HG03097 (cell line): ENCODE measurements around the gene ALOX15B.

Experiments
- ATAC-seq: cut with Tn5 transposase; IDR thresholded peaks from one replicate; pipeline ENCODE4 v1.9.1; 2021; ENCODE audit not compliant: unreplicated experiment, low FRiP score

The ALOX15B gene

GRCh38 chr17:8032442-8032841 lies 6.4 kb upstream of the ALOX15B start:
- no peak for ATAC-seq

- ATAC-seq, result no peak
These were observed 831 bp downstream of the ALOX15B start for GRCh38 chr17:8039611-8040168.

GRCh38 chr17:8041249-8041928 lies 2.5 kb downstream of the ALOX15B start:
- no peak for ATAC-seq

DNA sequence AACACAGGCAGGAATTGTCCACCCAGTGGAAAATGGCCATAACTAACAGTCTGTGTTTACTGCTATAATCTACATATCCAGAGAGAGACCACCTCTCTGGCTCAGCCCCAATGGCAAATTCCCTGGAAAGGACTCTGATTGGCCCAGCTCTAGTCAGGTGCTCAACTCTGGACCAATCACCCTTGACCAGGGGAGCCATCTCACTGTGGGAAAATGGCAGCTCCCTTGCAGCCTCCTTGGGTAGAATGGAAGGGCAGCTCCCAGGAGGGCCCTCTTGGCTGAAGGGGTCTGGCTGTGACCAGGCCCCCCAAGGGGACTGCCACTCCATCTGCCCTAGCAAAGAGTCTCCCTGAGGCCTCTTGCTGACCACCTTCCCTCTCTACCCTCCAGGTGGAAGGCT lies 3.1 kb downstream of the ALOX15B start:
- ATAC-seq, result no peak

GRCh38 chr17:8044819-8045810 lies 6.3 kb downstream of the ALOX15B start:
- no peak for ATAC-seq

DNA sequence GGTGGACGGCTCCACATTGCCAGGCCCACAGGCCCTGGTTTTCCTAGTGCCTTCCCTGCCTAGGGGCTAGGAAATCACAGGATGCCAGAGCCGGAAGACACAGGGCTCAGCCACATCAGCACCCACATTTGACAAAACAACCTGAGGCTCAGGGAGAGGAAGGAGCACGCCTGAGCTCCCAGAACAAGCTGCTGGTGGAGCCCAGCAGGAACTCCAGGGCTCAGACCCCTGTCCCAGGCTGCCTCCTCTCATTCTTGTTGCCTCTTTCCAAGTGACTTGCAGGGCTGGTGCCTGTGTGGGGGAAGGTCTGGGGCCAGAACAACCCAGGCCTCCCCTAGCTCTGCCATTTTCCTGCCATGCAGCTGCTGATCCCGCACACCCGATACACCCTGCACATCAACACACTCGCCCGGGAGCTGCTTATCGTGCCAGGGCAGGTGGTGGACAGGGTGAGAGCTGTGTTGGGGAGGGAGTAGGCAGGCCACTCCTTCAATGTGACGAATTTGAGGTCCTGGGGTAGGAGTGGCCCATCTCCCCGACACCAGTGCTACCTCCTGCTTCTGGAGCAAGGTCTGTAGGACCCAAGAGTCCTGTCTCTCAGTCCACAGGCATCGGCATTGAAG lies 7.6 kb downstream of the ALOX15B start:
- ATAC-seq, result no peak

- ATAC-seq, result no peak
These were observed 8.3 kb downstream of the ALOX15B start for GRCh38 chr17:8046929-8047768.

DNA sequence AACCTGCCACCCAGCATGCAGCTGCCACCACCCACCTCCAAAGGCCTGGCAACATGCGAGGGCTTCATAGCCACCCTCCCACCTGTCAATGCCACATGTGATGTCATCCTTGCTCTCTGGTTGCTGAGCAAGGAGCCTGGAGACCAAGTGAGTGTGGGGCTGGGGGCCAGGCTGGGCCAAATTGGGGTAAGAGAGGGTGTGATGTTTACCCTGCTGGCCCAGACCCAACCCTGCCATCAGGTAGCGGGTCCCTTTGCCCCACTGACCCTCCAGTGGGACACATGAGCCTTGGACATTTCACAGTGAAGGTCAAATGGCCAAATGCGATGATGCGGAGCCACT lies 8.9 kb downstream of the ALOX15B start:
- no peak for ATAC-seq

DNA sequence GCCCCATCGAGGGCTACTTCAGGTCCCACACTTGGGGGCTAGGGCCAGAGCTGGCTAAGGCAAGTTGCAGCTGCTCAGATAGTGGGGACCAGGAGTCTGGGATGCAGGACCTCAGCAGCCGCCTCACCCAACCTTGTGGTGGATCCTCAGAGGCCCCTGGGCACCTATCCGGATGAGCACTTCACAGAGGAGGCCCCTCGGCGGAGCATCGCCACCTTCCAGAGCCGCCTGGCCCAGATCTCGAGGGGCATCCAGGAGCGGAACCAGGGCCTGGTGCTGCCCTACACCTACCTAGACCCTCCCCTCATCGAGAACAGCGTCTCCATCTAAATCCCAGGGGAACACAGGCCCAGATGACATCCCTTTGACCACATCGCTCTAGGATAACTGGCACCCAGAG lies 9.4 kb downstream of the ALOX15B start:
- no peak for ATAC-seq

GRCh38 chr17:8048736-8049135 lies 9.9 kb downstream of the ALOX15B start:
- ATAC-seq, result no peak

GRCh38 chr17:8051831-8052230 lies 13.0 kb downstream of the ALOX15B start:
- ATAC-seq, result no peak

GRCh38 chr17:8052256-8053252 lies 13.7 kb downstream of the ALOX15B start:
- ATAC-seq, result no peak

DNA sequence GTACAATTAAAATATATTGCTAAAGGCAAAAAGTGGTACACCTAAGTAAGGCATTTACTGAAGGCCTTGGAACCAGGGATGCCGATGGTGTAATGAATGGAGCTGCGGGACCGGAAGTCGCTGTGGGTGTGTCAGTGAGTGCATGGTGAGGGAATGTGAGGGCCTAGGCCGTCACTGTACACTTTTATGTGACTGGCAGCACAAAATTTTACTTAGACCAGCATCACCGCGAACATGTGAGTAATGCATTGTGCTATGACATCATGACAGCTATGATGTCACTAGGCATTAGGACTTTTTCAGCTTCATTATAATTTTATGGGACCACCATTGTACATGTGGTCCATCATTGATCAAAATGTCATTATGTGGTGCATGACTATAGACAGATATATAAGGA lies 14.7 kb downstream of the ALOX15B start:
- no peak for ATAC-seq

- ATAC-seq, result no peak
These were observed 17.0 kb downstream of the ALOX15B start for GRCh38 chr17:8055851-8056231.

- ATAC-seq, result no peak
These were observed 17.5 kb downstream of the ALOX15B start for GRCh38 chr17:8056232-8056975.

GRCh38 chr17:8056976-8057625 lies 18.2 kb downstream of the ALOX15B start:
- no peak for ATAC-seq

GRCh38 chr17:8057691-8058114 lies 18.8 kb downstream of the ALOX15B start:
- peak; percentile 56 for ATAC-seq

- no peak for ATAC-seq
These were observed 20.3 kb downstream of the ALOX15B start for GRCh38 chr17:8059131-8059530.
